ENCODE results near the gene FKBP1B.
"Not testable (repeated sequence)": the region's sequence is repeated elsewhere in the genome, so short reads cannot be mapped to it uniquely, and the experiment has no call there.

FKBP1B gene

DNA sequence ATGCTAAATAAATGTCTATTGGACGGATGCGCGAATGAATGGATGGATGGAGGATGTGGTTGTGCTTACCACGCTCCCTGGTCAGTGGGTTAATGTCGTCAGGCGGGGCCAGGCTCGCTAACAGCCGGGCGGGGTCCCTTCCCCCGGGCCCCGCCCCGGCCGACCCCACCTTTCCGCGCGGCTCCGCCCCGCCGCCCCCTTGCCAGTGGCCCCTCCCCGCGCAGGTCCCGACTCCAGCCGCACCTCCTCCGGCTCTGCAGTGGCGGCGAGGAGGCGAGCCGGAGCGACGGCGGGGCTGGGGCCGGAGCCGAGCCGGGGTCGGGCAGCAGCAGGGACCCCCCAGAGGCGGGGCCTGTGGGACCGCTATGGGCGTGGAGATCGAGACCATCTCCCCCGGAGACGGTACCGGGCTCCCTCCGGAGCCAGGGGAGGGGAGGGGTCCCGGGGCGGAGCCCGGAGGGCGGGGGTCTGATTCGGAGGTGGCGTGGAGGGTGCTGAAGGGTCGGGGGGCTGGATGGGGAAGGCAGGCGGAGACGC, at the start of gene FKBP1B:
Gene FKBP1B (plus strand): TSS at position 257 of the 537 bp plus-strand sequence. CDS start 109 bp downstream, at position 366.
- DNase-seq = peak; percentile 60

GRCh38 chr2:24007693-24008092, 41.8 kb upstream of the FKBP1B start:
- DNase-seq = no peak

GRCh38 chr2:24008672-24009366, 40.7 kb upstream of the FKBP1B start:
- no peak for DNase-seq

DNA sequence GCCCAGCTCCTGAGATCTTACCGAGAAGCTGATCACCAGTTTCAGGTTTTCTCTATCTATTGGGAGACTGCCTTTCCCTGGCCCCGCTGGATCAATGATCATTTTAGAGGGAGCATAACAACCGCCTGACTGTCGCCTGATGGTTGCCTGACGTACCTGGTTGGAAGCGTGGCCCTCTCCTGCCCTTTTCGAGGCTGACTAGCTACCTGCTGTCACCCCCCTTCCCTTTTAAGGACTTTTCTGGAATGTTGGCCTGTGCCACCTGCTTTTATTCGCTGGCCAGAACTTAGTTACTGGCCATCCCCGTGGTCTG, 40.2 kb upstream of the FKBP1B start:
- no peak for DNase-seq

GRCh38 chr2:24009680-24010476, 39.7 kb upstream of the FKBP1B start, which contains the start of gene MFSD2B:
TSS of gene MFSD2B (plus strand) at chr2:24010085. CDS start at chr2:24010097, 12 bp downstream.
- peak; percentile 64 for DNase-seq

- peak; percentile 67 for DNase-seq
Observed at GRCh38 chr2:24010477-24011249, 38.9 kb upstream of the FKBP1B start.

- DNase-seq = no peak
Observed at GRCh38 chr2:24011250-24012104, 38.1 kb upstream of the FKBP1B start.

DNA sequence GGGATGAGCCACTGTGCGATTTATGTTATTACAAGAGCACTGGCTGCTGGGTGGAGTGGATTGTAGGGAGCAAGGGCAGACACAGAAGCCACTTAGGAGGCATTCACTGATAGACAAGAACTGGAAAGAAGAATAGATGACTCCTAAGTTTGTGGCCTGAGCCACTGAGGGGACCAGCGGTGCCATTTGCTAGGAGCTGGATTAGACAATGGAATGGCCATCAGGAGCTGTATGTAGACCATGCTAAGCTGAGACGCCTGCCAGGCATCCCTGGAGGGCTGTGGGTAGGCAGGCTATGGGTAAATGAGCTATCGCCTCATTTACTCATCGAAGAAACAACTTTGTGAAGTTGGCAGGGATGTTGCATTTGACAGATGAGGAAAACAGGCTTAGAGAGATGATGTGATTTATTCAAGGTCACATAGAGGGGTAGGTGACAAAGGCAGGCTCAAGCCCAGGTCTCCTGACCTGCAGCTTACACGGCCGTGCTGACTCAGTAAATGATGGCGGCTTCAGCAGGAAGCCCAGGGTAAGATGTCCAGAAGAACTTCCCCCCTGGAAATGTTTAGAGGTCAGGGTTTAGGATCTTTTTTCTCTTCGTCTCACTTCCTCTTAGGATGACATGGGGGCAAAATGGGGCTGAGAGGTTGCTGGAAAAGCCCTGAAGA, 36.9 kb upstream of the FKBP1B start:
- no peak for DNase-seq

DNA sequence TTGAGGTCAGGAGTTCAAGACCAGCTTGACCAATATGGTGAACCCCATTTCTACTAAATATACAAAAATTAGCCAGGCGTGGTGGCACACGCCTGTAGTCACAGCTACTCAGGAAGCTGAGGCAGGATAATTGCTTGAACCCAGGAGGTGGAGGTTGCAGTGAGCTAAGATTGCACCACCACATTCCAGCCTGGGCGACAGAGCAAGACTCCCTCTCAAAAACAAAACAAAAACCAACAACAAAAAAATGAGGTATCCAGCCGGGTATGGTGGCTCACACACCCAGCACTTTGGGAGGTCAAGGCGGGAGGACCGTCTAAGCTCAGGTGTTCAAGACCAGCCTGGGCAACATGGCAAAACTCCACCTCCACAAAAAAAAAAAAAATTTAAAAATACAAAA, 34.6 kb upstream of the FKBP1B start:
- not testable (repeated sequence) for DNase-seq

- DNase-seq = no peak
Observed at GRCh38 chr2:24015562-24016375, 33.8 kb upstream of the FKBP1B start.

DNA sequence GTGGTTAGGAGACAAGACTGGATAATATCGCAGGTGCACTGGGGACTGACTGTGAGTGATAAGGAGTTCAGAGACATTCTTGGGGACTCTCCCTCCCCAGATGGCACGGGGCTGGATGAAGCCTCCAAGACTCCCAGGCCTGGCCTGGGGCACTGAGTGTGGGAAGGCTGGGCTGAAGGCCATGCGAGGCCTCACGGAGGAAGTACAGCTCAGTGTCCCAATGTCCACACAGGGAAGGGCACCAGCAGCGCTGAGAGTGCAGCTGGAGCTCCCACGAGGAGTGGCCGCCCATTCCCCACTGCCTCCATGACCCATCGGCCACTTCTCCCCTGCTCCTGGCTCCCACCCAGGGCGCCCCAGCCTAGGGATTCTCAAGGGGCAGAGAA, 33.2 kb upstream of the FKBP1B start:
- DNase-seq = no peak

GRCh38 chr2:24016853-24017703, 32.5 kb upstream of the FKBP1B start:
- no peak for DNase-seq

DNA sequence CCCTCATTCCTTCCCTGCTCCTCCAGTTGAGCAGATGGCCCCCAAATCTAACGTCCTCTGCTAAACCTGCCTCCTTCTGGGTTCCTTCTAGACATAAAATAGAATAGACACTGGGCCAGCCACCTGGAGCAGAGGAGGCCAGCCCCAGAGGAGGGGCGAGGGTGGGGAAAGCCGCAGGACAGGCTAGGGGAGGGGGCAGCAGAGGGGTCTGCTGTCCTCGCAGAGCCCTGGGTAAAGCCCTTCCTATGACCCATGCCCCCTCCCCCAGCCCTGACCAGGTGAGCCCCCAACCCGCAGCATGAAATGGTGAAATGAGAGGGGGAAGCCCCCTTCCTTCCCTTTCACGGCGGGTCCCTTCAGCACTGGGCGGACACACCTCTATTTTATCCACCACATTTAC, 31.8 kb upstream of the FKBP1B start:
- no peak for DNase-seq

DNA sequence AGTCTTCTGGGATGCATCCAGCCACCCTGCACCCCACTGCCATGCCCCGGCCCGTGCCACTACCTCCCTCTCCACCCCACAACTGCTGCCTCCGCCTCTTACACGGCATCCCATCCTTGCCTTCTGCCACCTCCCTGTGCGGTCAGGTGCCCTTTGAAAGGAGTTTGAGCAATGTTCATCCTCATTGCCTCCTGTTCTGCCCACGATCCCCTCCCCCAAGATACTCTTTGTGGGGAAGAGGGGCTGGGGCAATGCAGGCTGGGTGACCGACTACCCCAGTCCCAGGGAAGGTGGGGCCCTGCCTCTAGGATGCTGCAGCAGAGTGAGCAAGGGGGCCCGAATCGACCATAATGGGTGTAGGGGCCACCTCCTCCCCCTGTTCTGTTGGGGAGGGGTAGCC, 31.3 kb upstream of the FKBP1B start:
- DNase-seq = no peak

DNA sequence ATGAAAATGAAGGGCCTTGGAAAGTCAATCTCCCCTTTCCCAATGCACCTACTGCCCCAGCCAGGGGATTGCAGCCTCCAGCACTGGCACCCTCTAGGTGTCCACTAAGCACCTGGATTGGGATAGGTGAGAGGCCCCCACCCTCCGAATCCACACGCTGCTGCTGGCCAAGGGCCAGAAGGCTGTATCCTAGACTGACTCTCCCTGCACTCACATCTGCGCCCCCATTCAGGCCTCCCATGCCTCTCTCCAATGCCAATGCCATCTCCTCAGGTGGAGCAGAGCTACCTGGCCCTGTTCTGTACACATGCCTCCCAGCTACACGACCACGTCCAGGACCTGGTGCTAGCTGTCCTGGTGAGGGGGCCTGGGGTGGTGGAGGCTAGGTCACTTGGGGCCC, 29.8 kb upstream of the FKBP1B start:
- no peak for DNase-seq

DNA sequence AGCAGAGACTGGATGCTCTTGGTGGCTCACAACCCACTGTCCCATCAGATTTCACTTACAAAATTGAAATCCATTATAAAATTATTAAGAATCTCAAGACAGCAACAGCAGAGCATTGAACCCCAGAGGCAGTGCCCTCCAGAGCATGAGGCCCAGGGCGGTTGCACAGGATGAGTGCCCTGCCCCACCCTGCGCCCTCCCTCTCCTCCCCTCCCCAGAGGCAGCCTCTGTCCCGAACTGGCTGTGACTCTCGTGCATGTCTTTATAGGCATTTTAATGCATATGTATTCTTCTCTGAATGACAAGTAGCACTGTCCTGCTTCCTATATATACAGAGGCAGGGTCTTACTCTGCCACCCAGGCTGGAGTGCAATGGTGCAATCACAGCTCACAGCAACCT, 29.3 kb upstream of the FKBP1B start:
- DNase-seq = no peak

DNA sequence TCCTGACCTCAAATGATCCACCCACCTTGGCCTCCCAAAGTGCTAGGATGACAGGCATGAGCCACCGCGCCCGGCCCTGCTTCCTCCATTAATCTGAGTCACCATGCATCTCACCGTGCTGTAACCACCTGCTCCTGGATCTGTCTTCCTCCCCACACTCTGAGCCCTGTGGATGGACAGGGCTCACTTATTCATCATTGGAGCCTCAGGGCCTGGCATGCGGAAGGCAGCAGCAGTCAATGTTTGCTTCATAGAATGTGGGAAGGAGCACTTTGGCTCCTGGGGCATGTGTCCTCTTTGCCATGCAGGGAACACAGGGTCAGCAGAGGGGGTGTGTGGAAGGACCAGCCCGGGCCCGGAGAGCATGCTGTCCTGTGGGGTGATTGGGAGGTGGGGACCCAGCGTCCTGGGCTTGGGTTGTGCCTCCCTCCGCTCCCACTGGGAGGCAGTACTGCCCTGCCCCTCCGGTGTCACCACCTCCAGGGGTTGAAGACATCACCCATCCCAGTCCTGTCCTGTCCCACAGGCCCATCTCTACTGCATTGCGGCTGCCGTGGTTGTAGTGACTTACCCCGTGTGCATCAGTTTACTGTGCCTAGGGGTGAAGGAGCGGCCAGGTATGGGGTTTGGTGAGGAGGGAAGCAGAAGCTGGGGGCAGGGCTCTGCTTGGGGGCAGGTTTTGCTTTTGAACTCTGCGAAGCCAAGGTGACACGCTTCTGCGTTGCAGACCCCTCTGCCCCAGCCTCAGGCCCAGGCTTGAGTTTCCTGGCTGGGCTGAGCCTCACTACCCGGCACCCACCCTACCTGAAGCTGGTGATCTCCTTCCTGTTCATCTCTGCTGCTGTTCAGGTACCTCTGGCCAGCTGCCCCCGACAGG, 28.2 kb upstream of the FKBP1B start:
- no peak for DNase-seq

DNA sequence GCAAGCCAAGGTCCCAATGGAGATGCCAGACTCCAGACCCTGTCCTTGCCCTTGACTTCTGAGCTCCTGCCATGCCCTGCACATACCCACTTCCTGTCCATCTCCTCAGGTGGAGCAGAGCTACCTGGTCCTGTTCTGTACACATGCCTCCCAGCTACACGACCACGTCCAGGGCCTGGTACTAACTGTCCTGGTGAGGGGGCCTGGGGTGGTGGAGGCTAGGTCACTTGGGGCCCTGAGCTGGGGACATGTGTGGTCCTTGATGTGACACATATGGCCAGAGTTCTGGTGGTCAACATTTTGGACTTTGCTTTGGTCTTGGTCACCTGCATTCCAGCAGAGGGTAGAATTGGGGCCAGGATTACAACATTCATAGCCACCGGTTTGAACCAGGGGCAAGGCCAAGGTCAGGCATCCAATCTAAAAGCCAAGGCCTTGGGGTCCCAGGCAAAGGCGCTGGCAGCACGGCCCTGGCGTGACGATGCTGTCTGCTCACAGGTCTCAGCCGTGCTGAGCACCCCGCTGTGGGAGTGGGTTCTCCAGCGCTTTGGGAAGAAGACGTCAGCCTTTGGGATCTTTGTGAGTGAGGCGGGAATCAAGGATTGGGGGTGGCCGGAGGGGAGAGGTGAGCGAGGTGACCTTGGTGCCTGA, 27.1 kb upstream of the FKBP1B start:
- DNase-seq = no peak

Measured in retina (tissue), 1 donor.